Caco-2 (cell line): Measurements from ENCODE around the gene SCGB1D1. TPM values are rescaled to one million over a fixed set of nuclear protein-coding genes. Genes with fewer than 3 reads are reported as not detected.

Source experiments
- BruUV-seq: library from RNA; stranded (reverse); fragments of 400-500 nt; replicated peaks from 2 replicates; lab custom pipeline; 2021; lab: Mats Ljungman, UMichigan
- CTCF ChIA-PET: fragments of 300-600 bp; sonication (Branson Sonifier 250); formaldehyde crosslinking; loops from one replicate; lab custom pipeline; 2022; ENCODE audit warnings: antibody characterized with exemption; lab: Charles Lee
- POLR2A ChIA-PET: fragments of 300-600 bp; sonication (Branson Sonifier 250); formaldehyde crosslinking; loops from one replicate; lab custom pipeline; 2022; ENCODE audit warnings: antibody characterized with exemption; lab: Charles Lee
- DNase-seq, 2 experiments: peaks; one replicate each; pipeline versions ENCODE4 v3.0.0 to v3.0.0-alpha.2; 2020 to 2022
- H3K27me3 ChIP-seq: replicated peaks from 2 replicates; pipeline ENCODE4 v1.6.0; 2011; ENCODE audit warnings: low read length; ENCODE audit not compliant: control insufficient read depth, insufficient read depth
- H3K36me3 ChIP-seq: 2 replicates; pipeline ENCODE4 v1.5.1; 2011; ENCODE audit warnings: low read length; ENCODE audit not compliant: control insufficient read depth, insufficient read depth
- H3K4me1 ChIP-seq: fragments of 250-450 bp; sonication (Bioruptor Pico); 2 replicates; pipeline ENCODE4 v1.5.1; 2020; ENCODE audit warnings: mild to moderate bottlenecking
- H3K4me3 ChIP-seq: 2 replicates; pipeline ENCODE4 v1.5.1; 2011; ENCODE audit warnings: low read depth, mild to moderate bottlenecking, control low read depth, low read length
- H3K9me3 ChIP-seq: fragments of 250-450 bp; sonication (Bioruptor Pico); 2 replicates; pipeline ENCODE4 v1.5.1; 2020; ENCODE audit warnings: mild to moderate bottlenecking, moderate library complexity
- H3K27ac Mint-ChIP-seq: one replicate; pipeline ENCODE4 v1.8.0; 2022; ENCODE audit warnings: mixed read lengths; ENCODE audit not compliant: unreplicated experiment
- H3K27me3 Mint-ChIP-seq: one replicate; pipeline ENCODE4 v1.8.0; 2022; ENCODE audit warnings: mixed read lengths; ENCODE audit not compliant: insufficient read depth, unreplicated experiment
- H3K36me3 Mint-ChIP-seq: one replicate; pipeline ENCODE4 v1.8.0; 2022; ENCODE audit warnings: mild to moderate bottlenecking, mixed read lengths; ENCODE audit not compliant: insufficient read depth, unreplicated experiment
- H3K4me1 Mint-ChIP-seq: one replicate; pipeline ENCODE4 v1.8.0; 2022; ENCODE audit warnings: low read depth, mixed read lengths; ENCODE audit not compliant: unreplicated experiment
- H3K4me3 Mint-ChIP-seq: one replicate; pipeline ENCODE4 v1.8.0; 2022; ENCODE audit warnings: mild to moderate bottlenecking, moderate library complexity, mixed read lengths; ENCODE audit not compliant: unreplicated experiment
- H3K9me3 Mint-ChIP-seq: one replicate; pipeline ENCODE4 v1.8.0; 2022; ENCODE audit warnings: mixed read lengths; ENCODE audit not compliant: unreplicated experiment
- CTCF ChIP-seq, 2 experiments: fragments of 200-600 bp in 1 of 2; IDR thresholded peaks; 1 replicate in 1 of 2; 2 replicates in 1 of 2; pipeline versions ENCODE4 v1.5.1 to v1.8.0; 2011 to 2022; ENCODE audit warnings: antibody characterized with exemption in 1 of 2, control low read depth in 1 of 2, inconsistent platforms in 1 of 2, low read depth in 1 of 2, low read length in 1 of 2, mild to moderate bottlenecking in 1 of 2, moderate library complexity in 1 of 2; ENCODE audit not compliant: insufficient read depth in 1 of 2, severe bottlenecking in 1 of 2, unreplicated experiment in 1 of 2
- intact Hi-C: fragments of 100-400 bp; cut with micrococcal nuclease; formaldehyde crosslinking; loops from one replicate; pipeline ENCODE4 v1.10.0; 2022; ENCODE audit not compliant: unreplicated experiment
- total RNA-seq: library from RNA; stranded (reverse); gene quantifications from 2 replicates; pipeline ENCODE4 v1.2.3, GENCODE V29; 2022

The SCGB1D1 gene
- total RNA-seq, 1 experiment from 2014 or later: not detected

- H3K27me3 ChIP-seq: no peaks in the 10 kb centered on the region
- DNase-seq: no peak
- CTCF ChIA-PET: no interaction called here
- H3K9me3 ChIP-seq: no peaks in the 10 kb centered on the region
- Mint-ChIP-seq H3K27ac (no peak overlapping the region), H3K36me3 (peaks cover 66% of the 10 kb centered on the region), H3K27me3 (no peaks in the 10 kb centered on the region), H3K4me1 (no peaks in the 10 kb centered on the region), H3K9me3 (no peaks in the 10 kb centered on the region), H3K4me3 (no peak overlapping the region)
- POLR2A ChIA-PET: no interaction called here
- no peak overlapping the region for H3K4me3 ChIP-seq
- no TSS peak for BruUV-seq
- no peak for TF ChIP-seq CTCF (IDR thresholded peaks at IDR 0.05; ENCODE audit: insufficient read depth in 1 of 2, low read depth in 1 of 2, low read length in 1 of 2, severe bottlenecking in 1 of 2, unreplicated experiment in 1 of 2)
- intact Hi-C loops: no loop called here
- H3K36me3 ChIP-seq: peaks cover 6% of the 10 kb centered on the region; the same call in 1 of the 2 replicates
- no peaks in the 10 kb centered on the region for H3K4me1 ChIP-seq
These were observed 48.0 kb upstream of the SCGB1D1 start for GRCh38 chr11:62142043-62142375.

- H3K36me3 ChIP-seq: peaks cover 6% of the 10 kb centered on the region; the same call in 1 of the 2 replicates
- no peak for TF ChIP-seq CTCF (IDR thresholded peaks at IDR 0.05; ENCODE audit: insufficient read depth in 1 of 2, low read depth in 1 of 2, low read length in 1 of 2, severe bottlenecking in 1 of 2, unreplicated experiment in 1 of 2)
- no peaks in the 10 kb centered on the region for H3K9me3 ChIP-seq
- intact Hi-C loops: no loop called here
- POLR2A ChIA-PET: no interaction called here
- H3K4me3 ChIP-seq: no peak overlapping the region
- Mint-ChIP-seq H3K9me3 (no peaks in the 10 kb centered on the region), H3K4me1 (no peaks in the 10 kb centered on the region), H3K27me3 (no peaks in the 10 kb centered on the region), H3K36me3 (peaks cover 73% of the 10 kb centered on the region), H3K27ac (no peak overlapping the region), H3K4me3 (no peak overlapping the region)
- DNase-seq: no peak
- H3K27me3 ChIP-seq: no peaks in the 10 kb centered on the region
- CTCF ChIA-PET: no interaction called here
- H3K4me1 ChIP-seq: no peaks in the 10 kb centered on the region
- no TSS peak for BruUV-seq
These were observed 47.1 kb upstream of the SCGB1D1 start for GRCh38 chr11:62142921-62143320.

GRCh38 chr11:62143727-62144126 is 46.3 kb upstream of the SCGB1D1 start:
- DNase-seq: no peak
- no peaks in the 10 kb centered on the region for H3K27me3 ChIP-seq
- ChIA-PET POLR2A (no interaction called here), CTCF (interaction anchor here (0.6 kb wide), 1 partner anchor 27 kb away, joined by 3 read pairs; no protein-coding TSS in a partner anchor)
- H3K27ac Mint-ChIP-seq: no peak overlapping the region
- no peak overlapping the region for H3K4me3 ChIP-seq
- H3K4me3 Mint-ChIP-seq: no peak overlapping the region
- peaks cover 3% of the 10 kb centered on the region; the same call in 1 of the 2 replicates for H3K36me3 ChIP-seq
- H3K4me1 ChIP-seq: no peaks in the 10 kb centered on the region
- H3K9me3 ChIP-seq: no peaks in the 10 kb centered on the region
- peaks cover 74% of the 10 kb centered on the region for H3K36me3 Mint-ChIP-seq
- no peaks in the 10 kb centered on the region for H3K9me3 Mint-ChIP-seq
- H3K4me1 Mint-ChIP-seq: no peaks in the 10 kb centered on the region
- no TSS peak for BruUV-seq
- intact Hi-C loops: no loop called here
- TF ChIP-seq CTCF (IDR thresholded peaks at IDR 0.05; ENCODE audit: insufficient read depth in 1 of 2, low read depth in 1 of 2, low read length in 1 of 2, severe bottlenecking in 1 of 2, unreplicated experiment in 1 of 2): no peak
- no peaks in the 10 kb centered on the region for H3K27me3 Mint-ChIP-seq
